ENCODE data around the gene SLC25A40. TPM values are rescaled to one million over a fixed set of nuclear protein-coding genes. Genes with fewer than 3 reads are reported as not detected.

The SLC25A40 gene
- total RNA-seq, 1 experiment from 2014 or later: 5.2 TPM

Other genes starting within 250 kb of the SLC25A40 start
- 0.12 and 1.1 TPM in 2 replicates for gene RUNDC3B, start 248.0 kb downstream of the SLC25A40 start, total RNA-seq (2014; rRNA removed)
- 21.4 and 37.5 TPM in 2 replicates for gene DBF4, start 133 bp upstream of the SLC25A40 start, total RNA-seq (2014; rRNA removed)
- gene ADAM22, start 57.9 kb upstream of the SLC25A40 start, total RNA-seq (2014; rRNA removed): 4.4 and 5.9 TPM in 2 replicates